ENCODE data around the gene PTPN5.

PTPN5 gene

GRCh38 chr11:18713646-18714442 is 77.8 kb downstream of the PTPN5 start:
- no peak for DNase-seq (ENCODE audit: low read depth, low spot score)

DNA sequence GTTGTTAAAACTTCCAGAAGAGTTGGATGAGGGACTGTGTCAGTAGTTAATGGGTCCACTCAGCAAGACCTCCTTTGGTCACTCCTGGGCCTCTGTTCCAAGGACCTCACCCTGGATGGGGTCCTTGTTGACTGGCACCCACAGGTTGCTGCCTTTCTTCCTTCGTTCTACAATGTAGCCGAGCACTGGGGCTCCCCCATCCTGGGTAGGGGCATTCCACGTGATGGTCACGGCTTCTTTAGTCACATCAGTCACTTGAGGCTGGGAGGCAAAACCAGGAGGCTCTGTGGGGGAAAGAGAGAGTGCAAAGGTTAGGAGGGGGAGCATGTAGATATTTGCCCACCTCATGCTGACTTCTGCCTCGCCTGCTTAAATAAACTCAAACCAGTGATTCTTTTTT is 81.1 kb downstream of the PTPN5 start:
- DNase-seq (ENCODE audit: low read depth, low spot score) = no peak

- no peak for DNase-seq (ENCODE audit: low read depth, low spot score)
These were observed 82.2 kb downstream of the PTPN5 start for GRCh38 chr11:18709414-18709813.

- DNase-seq (ENCODE audit: low read depth, low spot score) = no peak
These were observed 83.7 kb downstream of the PTPN5 start for GRCh38 chr11:18707811-18708340.

DNA sequence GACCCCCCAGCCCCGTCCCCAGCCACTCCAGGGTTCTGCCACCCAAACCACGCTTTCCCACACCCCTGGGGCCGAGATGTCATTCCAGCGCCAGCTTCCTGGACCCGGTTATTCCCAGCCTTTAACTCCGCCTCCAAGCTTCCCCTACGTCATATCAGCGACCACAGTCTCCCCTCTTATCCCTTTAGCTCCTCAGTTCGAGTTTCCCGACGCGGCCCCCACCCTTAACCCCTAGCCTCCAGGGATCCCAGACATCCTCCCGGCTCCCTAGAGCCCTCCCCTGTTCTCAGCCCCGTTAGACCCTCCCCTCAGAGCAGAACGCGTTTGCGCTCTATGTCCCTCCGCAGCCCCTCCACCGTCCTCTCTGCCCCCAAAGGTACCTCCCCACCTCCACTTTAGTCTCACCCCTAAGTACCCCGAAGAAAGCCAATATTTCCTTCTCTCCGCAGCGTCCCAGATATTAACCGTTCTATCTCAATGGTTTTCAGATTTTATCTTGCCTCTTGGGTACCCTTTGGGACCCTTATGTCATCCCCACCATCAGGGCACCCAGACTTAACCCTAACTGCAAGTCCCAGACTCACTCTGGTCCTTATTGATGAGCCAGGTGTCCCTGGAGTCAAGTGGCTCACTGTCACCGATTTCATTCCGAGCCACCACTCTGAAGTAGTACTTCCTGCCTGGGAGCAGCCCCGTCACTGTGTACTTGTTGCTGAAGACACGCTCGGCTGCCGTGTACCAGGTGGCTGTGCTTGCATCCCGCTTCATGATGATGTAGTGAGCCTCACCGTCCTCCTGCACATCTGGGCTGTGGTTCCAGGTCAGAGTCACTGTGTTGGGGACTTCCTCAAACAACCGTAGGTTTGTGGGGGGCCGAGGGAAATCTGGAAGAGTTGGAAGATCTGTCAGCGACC is 85.0 kb downstream of the PTPN5 start:
- peak; percentile 20 for DNase-seq (ENCODE audit: low read depth, low spot score)

DNA sequence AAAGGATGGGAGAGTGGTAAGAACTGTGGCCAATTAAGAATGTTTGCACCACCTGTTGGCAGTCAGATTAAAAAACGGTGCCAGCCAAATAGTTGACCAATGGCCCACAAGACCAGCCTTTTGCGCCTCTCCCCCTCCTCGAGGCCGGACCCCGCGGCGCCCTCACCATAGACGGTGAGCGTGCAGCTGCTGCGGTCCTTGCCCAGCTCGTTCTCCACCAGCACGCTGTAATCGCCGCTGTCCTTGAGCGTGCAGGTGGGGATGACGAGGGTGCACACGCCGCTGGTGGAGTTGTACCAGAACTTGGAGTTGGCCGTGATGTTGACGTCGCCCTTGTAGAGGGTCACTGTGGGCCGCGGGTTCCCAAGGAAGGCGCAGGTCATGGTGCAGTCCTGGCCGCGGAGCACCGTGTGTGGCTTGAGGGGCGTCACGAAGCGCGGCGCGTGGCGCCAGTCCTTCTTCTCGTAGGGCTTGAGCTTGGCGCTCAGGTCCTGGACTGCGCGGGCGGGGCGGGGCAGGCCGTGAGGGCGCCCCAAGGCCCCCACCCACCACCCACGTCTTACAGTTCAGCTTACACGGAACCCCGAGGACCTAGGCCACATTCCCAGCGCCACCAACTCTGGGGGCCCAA is 85.8 kb downstream of the PTPN5 start:
- no peak for DNase-seq (ENCODE audit: low read depth, low spot score)

GRCh38 chr11:18704698-18705097 is 86.9 kb downstream of the PTPN5 start:
- DNase-seq (ENCODE audit: low read depth, low spot score) = no peak

DNA sequence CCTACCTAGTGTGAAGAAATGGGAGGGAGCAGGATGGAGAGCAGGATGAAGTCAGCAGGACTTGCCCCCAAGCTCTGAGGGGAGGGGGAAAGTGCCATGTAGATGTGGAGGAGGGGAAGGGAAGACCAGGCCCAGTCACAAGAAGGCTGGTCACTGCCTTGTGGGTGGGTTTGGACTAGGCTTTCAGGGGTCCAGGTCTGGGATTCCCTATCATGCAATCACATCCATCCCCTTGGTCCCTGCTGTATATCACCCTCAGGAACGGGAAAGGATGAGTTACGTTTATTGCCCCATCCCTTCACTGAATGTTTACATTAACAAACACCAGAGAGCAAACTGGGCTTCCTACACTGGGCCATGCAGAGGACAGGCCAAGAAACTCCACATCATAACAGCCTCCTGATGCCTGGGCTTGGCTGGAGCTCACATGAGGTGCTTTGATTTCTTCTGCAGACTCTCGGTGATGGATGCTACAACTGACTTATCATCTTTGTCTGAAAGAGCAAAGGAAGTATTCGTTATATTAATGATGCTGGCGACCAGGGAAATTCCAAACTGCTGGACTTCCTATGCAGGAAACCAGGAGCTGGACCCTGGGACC is 87.5 kb downstream of the PTPN5 start:
- DNase-seq (ENCODE audit: low read depth, low spot score) = no peak

- DNase-seq (ENCODE audit: low read depth, low spot score) = no peak
These were observed 88.4 kb downstream of the PTPN5 start for GRCh38 chr11:18703001-18703763.

DNA sequence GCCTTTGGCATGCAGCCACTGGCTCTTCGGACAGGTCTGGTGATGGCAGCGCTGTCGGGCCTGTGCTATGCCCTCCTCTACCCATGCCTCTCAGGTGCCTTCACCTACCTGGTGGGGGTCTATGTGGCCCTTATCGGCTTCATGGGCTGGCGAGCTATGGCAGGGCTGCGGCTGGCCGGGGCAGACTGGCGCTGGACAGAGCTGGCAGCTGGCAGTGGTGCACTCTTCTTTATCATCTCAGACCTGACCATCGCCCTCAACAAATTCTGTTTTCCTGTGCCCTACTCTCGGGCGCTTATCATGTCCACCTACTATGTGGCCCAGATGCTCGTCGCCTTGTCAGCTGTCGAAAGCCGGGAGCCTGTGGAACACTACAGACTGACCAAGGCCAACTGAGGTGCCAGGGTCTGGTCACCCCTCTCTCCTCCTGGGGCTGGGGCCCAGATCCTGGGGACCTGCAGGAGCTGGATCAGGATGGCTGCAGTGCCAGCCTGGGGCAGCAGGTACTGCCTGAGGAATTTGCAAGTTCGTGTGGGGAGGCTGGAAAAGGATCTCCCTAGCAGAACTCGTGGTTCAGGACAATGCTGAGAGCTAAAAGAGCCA is 89.9 kb downstream of the PTPN5 start:
- DNase-seq (ENCODE audit: low read depth, low spot score) = no peak

DNA sequence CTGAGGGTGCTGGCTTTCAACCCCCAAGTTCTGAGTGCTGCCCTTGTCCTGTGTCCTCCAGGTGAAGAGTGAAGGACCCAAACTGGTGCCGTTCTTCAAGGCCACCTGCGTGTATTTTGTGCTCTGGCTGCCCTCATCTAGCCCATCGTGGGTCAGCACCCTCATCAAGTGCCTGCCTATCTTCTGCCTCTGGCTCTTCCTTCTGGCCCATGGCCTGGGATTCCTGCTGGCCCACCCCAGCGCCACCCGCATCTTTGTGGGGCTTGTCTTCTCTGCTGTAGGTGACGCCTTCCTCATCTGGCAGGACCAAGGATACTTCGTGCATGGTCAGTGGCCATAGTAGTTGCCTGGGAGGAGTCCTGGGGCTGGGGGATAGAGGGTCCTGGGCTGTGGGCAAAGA is 90.7 kb downstream of the PTPN5 start:
- DNase-seq (ENCODE audit: low read depth, low spot score) = no peak

DNA sequence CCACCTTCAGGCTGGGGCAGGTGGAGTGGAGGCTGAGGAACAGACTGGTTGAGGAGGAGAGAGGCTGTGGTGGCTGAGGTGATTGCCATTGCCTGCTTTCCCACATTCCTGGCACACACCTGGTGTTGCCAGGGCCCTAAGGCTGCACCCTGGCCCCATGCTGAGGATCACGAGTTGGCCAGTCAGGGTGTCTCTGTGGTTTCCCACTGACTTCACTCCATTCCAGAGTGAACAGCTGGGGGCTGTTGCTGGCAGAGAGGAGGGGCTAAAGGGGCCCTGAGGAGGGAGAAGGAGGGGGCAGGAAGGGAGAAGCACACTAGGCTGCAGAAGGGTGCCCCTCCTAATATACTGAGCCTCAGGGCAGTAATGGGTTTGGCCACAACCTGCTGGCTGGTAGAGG is 91.2 kb downstream of the PTPN5 start:
- DNase-seq (ENCODE audit: low read depth, low spot score) = no peak

- DNase-seq (ENCODE audit: low read depth, low spot score) = no peak
These were observed 91.7 kb downstream of the PTPN5 start for GRCh38 chr11:18699848-18700261.

DNA sequence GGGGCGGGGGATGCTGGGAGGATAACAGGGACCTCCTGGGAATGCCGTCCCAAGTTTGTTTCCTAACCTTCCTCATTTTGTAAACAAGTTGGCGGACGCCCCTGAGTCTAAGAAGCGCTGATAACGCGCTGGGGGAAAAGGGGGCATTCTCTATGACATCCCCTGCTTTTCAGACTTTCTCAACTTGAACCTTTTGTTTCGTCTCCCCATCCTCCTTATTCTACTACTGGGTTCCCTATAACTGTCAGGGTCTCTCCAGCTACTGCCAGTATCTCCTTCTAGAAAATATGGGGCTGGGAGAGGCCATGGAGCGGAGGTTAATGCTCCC is 92.4 kb downstream of the PTPN5 start:
- no peak for DNase-seq (ENCODE audit: low read depth, low spot score)

DNA sequence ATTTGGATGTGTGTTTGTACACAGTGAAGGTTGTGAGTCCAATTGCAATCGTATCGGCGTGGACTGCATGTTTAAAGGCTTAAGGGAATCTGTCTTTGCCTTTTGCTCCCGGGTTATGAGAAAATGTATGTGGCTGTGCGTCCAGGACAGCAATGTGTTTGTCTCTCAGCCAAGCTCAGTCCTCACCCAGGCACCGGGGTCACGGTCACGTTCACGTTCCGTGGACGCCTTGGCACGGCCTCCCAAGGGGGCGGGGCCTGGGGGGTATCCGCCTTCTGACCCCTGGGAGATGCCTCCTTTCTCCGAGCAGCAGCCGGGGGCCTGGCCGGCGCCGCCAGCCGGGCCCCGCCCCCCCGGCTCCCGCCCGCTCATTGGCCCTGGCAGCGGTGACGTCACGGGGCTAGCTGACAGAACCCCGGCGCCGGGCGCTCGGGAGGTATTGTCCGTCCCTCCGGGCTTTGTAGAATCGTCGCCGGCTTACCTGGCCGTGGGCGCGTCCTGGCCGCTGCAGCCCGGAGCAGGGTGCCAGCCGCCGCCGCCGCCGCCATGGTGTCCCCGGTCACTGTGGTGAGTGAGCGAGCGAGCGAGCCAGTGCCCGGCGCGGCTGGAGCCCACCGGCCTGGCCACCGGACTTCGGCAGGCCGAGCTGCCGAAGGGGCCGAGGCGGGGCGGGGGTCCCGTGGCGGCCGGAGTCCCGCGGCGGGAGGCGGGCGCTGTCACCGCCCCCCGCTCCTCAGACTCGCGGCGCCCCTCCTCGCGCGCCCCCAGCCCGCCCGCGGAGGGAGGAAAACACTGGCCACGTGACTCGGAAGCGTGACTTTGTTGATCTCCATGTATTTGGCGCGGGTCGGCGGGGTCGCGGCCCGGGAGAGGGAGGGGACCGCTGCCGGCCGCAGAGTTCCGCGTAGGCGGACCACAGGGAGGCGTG is 93.0 kb downstream of the PTPN5 start, which contains the start of gene TMEM86A:
Gene TMEM86A, plus strand, starts transcription at position 439 of the 928 bp plus-strand sequence. Its CDS starts 108 bp downstream, at position 547.
- DNase-seq (ENCODE audit: low read depth, low spot score) = peak; percentile 73

DNA sequence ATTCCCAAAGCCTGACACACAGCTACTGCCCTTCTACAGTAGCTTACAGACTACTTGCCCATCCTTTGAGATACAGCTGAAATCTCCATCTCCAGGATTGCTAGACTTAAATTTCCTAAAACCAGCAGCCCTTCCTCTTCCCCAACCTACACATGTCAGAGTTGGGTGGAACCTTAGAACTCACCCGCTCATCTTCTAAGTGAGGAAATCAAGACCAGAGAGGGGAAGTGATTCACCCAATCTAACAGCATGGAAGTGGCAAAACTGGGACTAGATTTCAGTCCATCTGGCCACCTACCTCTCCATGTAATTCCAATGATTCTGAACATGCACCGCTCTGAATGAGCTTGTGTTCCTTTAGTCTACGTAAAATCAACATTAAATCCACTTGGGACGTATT is 94.0 kb downstream of the PTPN5 start:
- DNase-seq (ENCODE audit: low read depth, low spot score) = no peak

DNA sequence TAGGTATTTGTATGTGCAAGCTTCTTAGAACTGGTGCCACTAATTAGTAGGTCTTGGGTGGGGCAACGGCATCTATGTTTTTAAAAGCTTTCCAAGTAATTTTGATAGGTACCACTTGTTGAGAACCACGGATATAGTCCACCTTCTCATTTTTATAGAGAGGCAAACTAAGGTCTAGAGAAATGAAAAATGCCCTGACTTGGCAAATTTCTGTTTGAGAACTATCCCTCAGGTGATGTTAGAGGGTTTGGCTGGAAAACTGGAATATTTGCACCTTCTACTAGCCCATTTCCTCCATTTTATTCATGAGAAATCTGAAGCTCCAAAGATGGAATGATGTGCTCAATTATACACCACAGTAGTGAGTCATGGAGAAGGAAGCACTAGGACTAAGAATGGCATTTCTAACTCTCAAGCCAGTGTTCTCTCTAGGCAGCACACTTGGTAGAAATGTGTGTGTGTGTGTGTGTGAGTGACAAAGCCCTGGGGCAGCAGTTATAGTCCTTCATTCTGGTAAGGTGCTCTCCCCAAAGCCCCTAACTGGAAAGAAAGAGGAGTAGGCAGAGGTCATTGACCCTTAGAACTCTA is 94.9 kb downstream of the PTPN5 start:
- DNase-seq (ENCODE audit: low read depth, low spot score) = no peak

GRCh38 chr11:18692941-18693760 is 98.4 kb downstream of the PTPN5 start:
- no peak for DNase-seq (ENCODE audit: low read depth, low spot score)

Data from activated CD4-positive, CD25-positive, alpha-beta regulatory T cell treated with anti-CD3 and anti-CD28 coated beads, Interleukin-2, amount 50 U/mL, for 16 hours (primary cell).